HCT116 (cell line): ENCODE data around the gene ACTRT2. TPM values are rescaled to one million over a fixed set of nuclear protein-coding genes. Genes with fewer than 3 reads are reported as not detected.

Source experiments
- ATAC-seq: fragments of 200-7000 bp; cut with Tn5 transposase; 2 replicates; pipeline ENCODE4 v1.9.1; 2020; ENCODE audit warnings: mild to moderate bottlenecking, moderate library complexity
- BruUV-seq: library from RNA; stranded (reverse); fragments of 400-500 nt; replicated peaks from 2 replicates; lab custom pipeline; 2021; lab: Mats Ljungman, UMichigan
- CTCF ChIA-PET: fragments of 300-600 bp; sonication (Branson Sonifier 250); formaldehyde crosslinking; loops from one replicate; lab custom pipeline; 2021; ENCODE audit warnings: antibody characterized with exemption; lab: Charles Lee
- POLR2A ChIA-PET: fragments of 300-600, 350-600 bp; sonication (Branson Sonifier 250); formaldehyde crosslinking; loops from one replicate; lab custom pipeline; 2021; ENCODE audit warnings: antibody characterized with exemption; lab: Charles Lee
- RAD21 ChIA-PET, 2 experiments: fragments of 300-600 bp; sonication (Branson Sonifier 250); formaldehyde crosslinking; loops; one replicate each; lab custom pipeline; 2023; ENCODE audit warnings: low total read pairs in 2 of 2; ENCODE audit not compliant: uncharacterized antibody in 2 of 2, unreplicated experiment in 2 of 2, low non-redundant PET in 1 of 2; lab: Charles Lee
- DNase-seq: peaks from one replicate; pipeline ENCODE4 v3.0.0-alpha.2; 2010; ENCODE audit warnings: low read depth, low spot score
- H2AFZ ChIP-seq: fragments of 200-600 bp; shearing (Covaris generic), sonication (generic); 2 replicates; pipeline ENCODE4 v1.6.1; 2017; ENCODE audit warnings: low read depth, mixed run types, mixed read lengths, antibody characterized with exemption, low read length; ENCODE audit not compliant: poor library complexity, severe bottlenecking
- H3K27ac ChIP-seq: 2 replicates; pipeline ENCODE4 v1.5.1; 2012; ENCODE audit warnings: low read depth, low read length
- H3K27me3 ChIP-seq: fragments of 200-600 bp; sonication (generic); 2 replicates; pipeline ENCODE4 v1.6.1; 2016; ENCODE audit warnings: mixed run types, low read length, mixed read lengths; ENCODE audit not compliant: insufficient read depth
- H3K36me3 ChIP-seq, 2 experiments: fragments of 200-500 bp in 1 of 2; fragments of 200-600 bp in 1 of 2; sonication (Bioruptor generic) in 1 of 2; sonication (generic) in 1 of 2; 2 replicates each; pipeline versions ENCODE4 v1.5.1 to v1.6.1; 2014 to 2016; ENCODE audit warnings: low read length in 2 of 2, inconsistent platforms in 1 of 2, mixed read lengths in 1 of 2, mixed run types in 1 of 2; ENCODE audit not compliant: insufficient read depth in 2 of 2, control insufficient read depth in 1 of 2
- H3K4me1 ChIP-seq, 2 experiments: fragments of 200-600 bp in 1 of 2; sonication (generic) in 1 of 2; 2 replicates each; pipeline versions ENCODE4 v1.5.1 to v1.6.1; 2012 to 2017; ENCODE audit warnings: low read length in 2 of 2, inconsistent platforms in 1 of 2, mild to moderate bottlenecking in 1 of 2, mixed read lengths in 1 of 2, mixed run types in 1 of 2, moderate library complexity in 1 of 2; ENCODE audit not compliant: insufficient read depth in 2 of 2, control insufficient read depth in 1 of 2
- H3K4me2 ChIP-seq: fragments of 200-600 bp; sonication (generic); 2 replicates; pipeline ENCODE4 v1.6.1; 2017; ENCODE audit warnings: mixed run types, low read length, mixed read lengths
- H3K4me3 ChIP-seq, 2 experiments: fragments of 200-600 bp in 1 of 2; sonication (generic) in 1 of 2; replicated peaks in 1 of 2; 2 replicates each; pipeline ENCODE4 v1.5.1; 2011 to 2016; ENCODE audit warnings: low read length in 2 of 2, control low read depth in 1 of 2, low read depth in 1 of 2, mild to moderate bottlenecking in 1 of 2, mixed read lengths in 1 of 2, mixed run types in 1 of 2
- H3K79me2 ChIP-seq: fragments of 200-600 bp; sonication (generic); 2 replicates; pipeline ENCODE4 v1.6.1; 2017; ENCODE audit warnings: mild to moderate bottlenecking, mixed run types, low read length, moderate library complexity, mixed read lengths; ENCODE audit not compliant: insufficient read depth
- H3K9ac ChIP-seq: fragments of 200-600 bp; sonication (generic); 2 replicates; pipeline ENCODE4 v1.6.1; 2016; ENCODE audit warnings: low read length, mixed read lengths
- H3K9me2 ChIP-seq: fragments of 200-600 bp; sonication (generic), shearing (Covaris generic); 2 replicates; pipeline ENCODE4 v1.6.1; 2017; ENCODE audit warnings: mixed run types, mild to moderate bottlenecking, moderate library complexity; ENCODE audit not compliant: insufficient read depth
- H3K9me3 ChIP-seq, 2 experiments: fragments of 200-500 bp in 1 of 2; fragments of 200-600 bp in 1 of 2; sonication (Bioruptor generic) in 1 of 2; sonication (generic) in 1 of 2; 2 replicates each; pipeline ENCODE4 v1.6.1; 2014 to 2017; ENCODE audit warnings: low read length in 2 of 2, mixed read lengths in 2 of 2, inconsistent platforms in 1 of 2, low read depth in 1 of 2, mild to moderate bottlenecking in 1 of 2, mixed run types in 1 of 2, moderate library complexity in 1 of 2; ENCODE audit not compliant: control insufficient read depth in 1 of 2, insufficient read depth in 1 of 2
- H4K20me1 ChIP-seq: fragments of 200-600 bp; sonication (generic), shearing (Covaris generic); 2 replicates; pipeline ENCODE4 v1.6.1; 2017; ENCODE audit warnings: mixed run types, mild to moderate bottlenecking, moderate library complexity; ENCODE audit not compliant: insufficient read depth
- CBX3 ChIP-seq: IDR thresholded peaks from 2 replicates; pipeline ENCODE4 v1.6.1; 2012; ENCODE audit warnings: low read depth
- CEBPB ChIP-seq: IDR thresholded peaks from 2 replicates; pipeline ENCODE4 v1.6.1; 2012; ENCODE audit warnings: low read depth
- EGR1 ChIP-seq: IDR thresholded peaks from 2 replicates; pipeline ENCODE4 v1.6.1; 2012; ENCODE audit warnings: low read depth
- EZH2 ChIP-seq: fragments of 200-600 bp; sonication (generic); IDR thresholded peaks from 2 replicates; pipeline ENCODE4 v1.6.1; 2017; ENCODE audit warnings: antibody characterized with exemption, mixed run types
- FOSL1 ChIP-seq: IDR thresholded peaks from 2 replicates; pipeline ENCODE4 v1.6.1; 2012; ENCODE audit warnings: low read depth
- JUND ChIP-seq: IDR thresholded peaks from 2 replicates; pipeline ENCODE4 v1.6.1; 2012
- POLR2A ChIP-seq: IDR thresholded peaks from 2 replicates; pipeline ENCODE4 v1.7.0; 2011; ENCODE audit warnings: borderline replicate concordance; ENCODE audit not compliant: insufficient read depth, insufficient read length; ENCODE audit errors: extremely low read depth
- POLR2AphosphoS5 ChIP-seq: IDR thresholded peaks from 2 replicates; pipeline ENCODE4 v1.6.1; 2011; ENCODE audit warnings: mild to moderate bottlenecking, low read depth, low read length, moderate library complexity
- RAD21 ChIP-seq: IDR thresholded peaks from 2 replicates; pipeline ENCODE4 v1.6.1; 2012; ENCODE audit warnings: low read depth, mild to moderate bottlenecking
- SP1 ChIP-seq: IDR thresholded peaks from 2 replicates; pipeline ENCODE4 v1.6.1; 2012; ENCODE audit warnings: low read depth
- SRF ChIP-seq: IDR thresholded peaks from 2 replicates; pipeline ENCODE4 v1.6.1; 2012; ENCODE audit warnings: low read depth
- ZNF274 ChIP-seq: fragments of 200-500 bp; sonication (Bioruptor generic); IDR thresholded peaks from 2 replicates; pipeline ENCODE4 v1.6.1; 2014; ENCODE audit warnings: mild to moderate bottlenecking, low read depth, low read length, inconsistent platforms
- intact Hi-C: fragments of 100-400 bp; cut with micrococcal nuclease; formaldehyde crosslinking; loops from 2 replicates; pipeline ENCODE4 v1.10.0; 2022
- total RNA-seq: library from RNA; stranded (reverse); gene quantifications from one replicate; pipeline ENCODE4 v1.2.1, GENCODE V29; 2021; ENCODE audit not compliant: unreplicated experiment
- TF ChIP-seq, protein P1 (sequence below): IDR thresholded peaks from 2 replicates; pipeline ENCODE4 v1.6.1; 2012
- TF ChIP-seq, protein P2 (sequence below): IDR thresholded peaks from 2 replicates; pipeline ENCODE4 v1.6.1; 2012; ENCODE audit warnings: low read depth
- TF ChIP-seq, protein P3 (sequence below): IDR thresholded peaks from 2 replicates; pipeline ENCODE4 v1.6.1; 2012
- TF ChIP-seq, protein P4 (sequence below): IDR thresholded peaks from 2 replicates; pipeline ENCODE4 v1.6.1; 2011; ENCODE audit warnings: mild to moderate bottlenecking, low read length, moderate library complexity; ENCODE audit not compliant: insufficient replicate concordance; ENCODE audit errors: extremely low read depth

ACTRT2 gene
- total RNA-seq, 1 experiment from 2014 or later = not detected

DNA sequence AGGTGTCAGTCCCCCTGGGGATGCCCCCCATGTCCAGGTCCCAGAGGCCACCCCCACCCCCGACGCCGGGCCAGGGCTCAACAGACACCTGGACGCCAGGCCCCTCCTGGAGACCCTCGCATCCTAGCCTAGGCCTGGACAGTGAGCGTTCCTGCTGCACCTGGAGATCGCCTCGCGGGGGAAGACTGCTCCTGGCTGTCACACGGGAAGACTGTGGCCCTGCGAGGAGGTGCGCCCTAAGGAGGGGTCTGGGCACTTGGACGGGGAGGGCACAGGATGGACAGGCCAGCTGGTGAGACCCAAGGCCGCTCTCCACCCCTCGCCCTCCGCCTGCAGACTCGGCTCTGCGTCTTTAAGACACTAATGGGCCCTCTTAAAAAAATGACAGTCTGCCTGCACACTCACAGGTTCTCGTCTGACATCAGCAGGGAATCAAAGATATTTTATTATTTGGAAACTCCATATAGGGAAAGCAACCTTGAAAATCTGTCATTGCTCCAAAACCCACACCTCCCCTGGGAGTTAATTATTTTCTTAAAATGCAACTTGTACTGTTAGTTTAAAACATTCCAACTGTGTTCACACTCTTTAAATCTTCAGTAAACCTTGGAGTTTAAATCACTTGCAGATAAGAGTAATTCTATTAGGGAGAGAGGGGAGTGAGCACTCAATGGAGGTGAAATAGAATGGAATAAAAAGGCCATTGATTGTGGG is 45.6 kb upstream of the ACTRT2 start:
- H4K20me1 ChIP-seq = no peaks in the 10 kb centered on the region
- no peak overlapping the region for H2AFZ ChIP-seq
- TF ChIP-seq POLR2AphosphoS5 = no peak
- no peak for TF ChIP-seq ZNF274
- TF ChIP-seq, protein P1, sequence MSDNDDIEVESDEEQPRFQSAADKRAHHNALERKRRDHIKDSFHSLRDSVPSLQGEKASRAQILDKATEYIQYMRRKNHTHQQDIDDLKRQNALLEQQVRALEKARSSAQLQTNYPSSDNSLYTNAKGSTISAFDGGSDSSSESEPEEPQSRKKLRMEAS = no peak
- TF ChIP-seq CBX3 = no peak
- no peak for TF ChIP-seq SP1
- TF ChIP-seq, protein P2, sequence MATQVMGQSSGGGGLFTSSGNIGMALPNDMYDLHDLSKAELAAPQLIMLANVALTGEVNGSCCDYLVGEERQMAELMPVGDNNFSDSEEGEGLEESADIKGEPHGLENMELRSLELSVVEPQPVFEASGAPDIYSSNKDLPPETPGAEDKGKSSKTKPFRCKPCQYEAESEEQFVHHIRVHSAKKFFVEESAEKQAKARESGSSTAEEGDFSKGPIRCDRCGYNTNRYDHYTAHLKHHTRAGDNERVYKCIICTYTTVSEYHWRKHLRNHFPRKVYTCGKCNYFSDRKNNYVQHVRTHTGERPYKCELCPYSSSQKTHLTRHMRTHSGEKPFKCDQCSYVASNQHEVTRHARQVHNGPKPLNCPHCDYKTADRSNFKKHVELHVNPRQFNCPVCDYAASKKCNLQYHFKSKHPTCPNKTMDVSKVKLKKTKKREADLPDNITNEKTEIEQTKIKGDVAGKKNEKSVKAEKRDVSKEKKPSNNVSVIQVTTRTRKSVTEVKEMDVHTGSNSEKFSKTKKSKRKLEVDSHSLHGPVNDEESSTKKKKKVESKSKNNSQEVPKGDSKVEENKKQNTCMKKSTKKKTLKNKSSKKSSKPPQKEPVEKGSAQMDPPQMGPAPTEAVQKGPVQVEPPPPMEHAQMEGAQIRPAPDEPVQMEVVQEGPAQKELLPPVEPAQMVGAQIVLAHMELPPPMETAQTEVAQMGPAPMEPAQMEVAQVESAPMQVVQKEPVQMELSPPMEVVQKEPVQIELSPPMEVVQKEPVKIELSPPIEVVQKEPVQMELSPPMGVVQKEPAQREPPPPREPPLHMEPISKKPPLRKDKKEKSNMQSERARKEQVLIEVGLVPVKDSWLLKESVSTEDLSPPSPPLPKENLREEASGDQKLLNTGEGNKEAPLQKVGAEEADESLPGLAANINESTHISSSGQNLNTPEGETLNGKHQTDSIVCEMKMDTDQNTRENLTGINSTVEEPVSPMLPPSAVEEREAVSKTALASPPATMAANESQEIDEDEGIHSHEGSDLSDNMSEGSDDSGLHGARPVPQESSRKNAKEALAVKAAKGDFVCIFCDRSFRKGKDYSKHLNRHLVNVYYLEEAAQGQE = no peak
- TF ChIP-seq EZH2 = no peak
- no peak for TF ChIP-seq POLR2A
- TF ChIP-seq EGR1 = no peak
- TF ChIP-seq, protein P3, sequence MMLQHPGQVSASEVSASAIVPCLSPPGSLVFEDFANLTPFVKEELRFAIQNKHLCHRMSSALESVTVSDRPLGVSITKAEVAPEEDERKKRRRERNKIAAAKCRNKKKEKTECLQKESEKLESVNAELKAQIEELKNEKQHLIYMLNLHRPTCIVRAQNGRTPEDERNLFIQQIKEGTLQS = no peak
- no peak for TF ChIP-seq JUND
- no peak for TF ChIP-seq CEBPB
- TF ChIP-seq SRF = no peak
- TF ChIP-seq, protein P4, sequence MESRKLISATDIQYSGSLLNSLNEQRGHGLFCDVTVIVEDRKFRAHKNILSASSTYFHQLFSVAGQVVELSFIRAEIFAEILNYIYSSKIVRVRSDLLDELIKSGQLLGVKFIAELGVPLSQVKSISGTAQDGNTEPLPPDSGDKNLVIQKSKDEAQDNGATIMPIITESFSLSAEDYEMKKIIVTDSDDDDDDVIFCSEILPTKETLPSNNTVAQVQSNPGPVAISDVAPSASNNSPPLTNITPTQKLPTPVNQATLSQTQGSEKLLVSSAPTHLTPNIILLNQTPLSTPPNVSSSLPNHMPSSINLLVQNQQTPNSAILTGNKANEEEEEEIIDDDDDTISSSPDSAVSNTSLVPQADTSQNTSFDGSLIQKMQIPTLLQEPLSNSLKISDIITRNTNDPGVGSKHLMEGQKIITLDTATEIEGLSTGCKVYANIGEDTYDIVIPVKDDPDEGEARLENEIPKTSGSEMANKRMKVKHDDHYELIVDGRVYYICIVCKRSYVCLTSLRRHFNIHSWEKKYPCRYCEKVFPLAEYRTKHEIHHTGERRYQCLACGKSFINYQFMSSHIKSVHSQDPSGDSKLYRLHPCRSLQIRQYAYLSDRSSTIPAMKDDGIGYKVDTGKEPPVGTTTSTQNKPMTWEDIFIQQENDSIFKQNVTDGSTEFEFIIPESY = no peak
- no peak for TF ChIP-seq FOSL1
- TF ChIP-seq RAD21 = no peak
- CTCF ChIA-PET = no interaction called here
- no peaks in the 10 kb centered on the region for H3K9me2 ChIP-seq
- H3K36me3 ChIP-seq = no peaks in the 10 kb centered on the region
- RAD21 ChIA-PET = no interaction called here
- POLR2A ChIA-PET = no interaction called here
- ATAC-seq (no peak), DNase-seq (no peak)
- no peak overlapping the region for H3K27ac ChIP-seq
- H3K9me3 ChIP-seq = no peaks in the 10 kb centered on the region
- no peaks in the 10 kb centered on the region for H3K4me1 ChIP-seq
- no peaks in the 10 kb centered on the region for H3K27me3 ChIP-seq
- no peak overlapping the region for H3K9ac ChIP-seq
- no peaks in the 10 kb centered on the region for H3K79me2 ChIP-seq
- no peak overlapping the region for H3K4me3 ChIP-seq
- H3K4me2 ChIP-seq = no peak overlapping the region
- BruUV-seq = no TSS peak
- intact Hi-C loops = no loop called here
